Kasumi-1 (cell line): ENCODE results near the gene PPP2R3A.
"Not testable (repeated sequence)": the region's sequence is repeated elsewhere in the genome, so short reads cannot be mapped to it uniquely, and the experiment has no call there.

Source experiments
- DNase-seq, 2 experiments: peaks; one replicate each; lab custom pipeline; 2025; lab: John Stamatoyannopoulos, UW

Gene PPP2R3A

DNA sequence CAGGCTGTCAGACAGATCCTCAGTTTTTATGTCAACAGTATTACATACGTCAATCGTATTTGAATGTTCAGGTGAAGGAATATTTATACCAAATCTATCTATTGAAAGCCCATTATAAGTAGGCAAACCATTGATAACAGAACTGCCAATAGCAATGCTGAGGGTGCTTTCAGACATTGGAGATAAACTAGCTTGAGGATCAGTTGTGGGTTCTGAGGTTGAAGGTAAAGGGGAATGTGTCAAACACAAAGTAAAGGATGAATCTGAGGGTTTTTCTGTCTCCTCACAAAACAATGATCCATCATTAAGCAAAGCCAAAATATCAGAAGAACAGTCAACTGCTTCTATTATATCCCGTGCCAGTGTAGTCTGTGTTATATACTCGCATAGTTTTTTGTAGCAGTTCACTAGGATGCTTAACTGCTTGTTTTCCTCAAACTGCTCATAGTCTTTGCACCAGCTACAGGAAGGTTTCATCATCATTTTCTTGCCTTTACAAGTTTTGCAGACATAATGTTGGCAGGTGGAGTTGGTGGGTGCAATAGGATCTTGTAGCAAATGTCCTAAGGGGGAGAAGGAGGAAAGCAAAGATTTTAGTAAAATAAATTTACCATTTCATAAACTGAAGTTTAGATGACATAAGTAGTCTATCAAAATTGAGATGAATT, 186.8 kb downstream of the PPP2R3A start:
- DNase-seq, result no peak

DNA sequence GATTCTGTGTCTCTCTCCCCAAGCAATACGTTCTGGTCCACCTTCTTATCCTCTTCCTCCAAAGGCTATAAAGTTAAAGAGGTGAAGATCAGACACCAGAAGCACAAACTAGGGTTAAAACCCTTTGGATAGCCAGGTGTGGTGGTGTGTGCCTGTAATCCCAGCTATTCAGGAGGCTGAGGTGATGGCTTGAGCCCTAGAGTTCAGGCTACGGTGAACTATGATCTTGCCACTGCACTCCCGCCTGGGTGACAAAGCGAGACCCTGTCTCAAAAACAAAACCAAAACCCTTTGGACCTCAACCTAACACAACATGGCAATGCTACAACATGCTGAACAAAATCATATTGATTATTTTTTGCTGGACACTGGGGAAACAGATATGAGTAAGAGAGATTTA, 187.4 kb downstream of the PPP2R3A start:
- DNase-seq, result no peak

DNA sequence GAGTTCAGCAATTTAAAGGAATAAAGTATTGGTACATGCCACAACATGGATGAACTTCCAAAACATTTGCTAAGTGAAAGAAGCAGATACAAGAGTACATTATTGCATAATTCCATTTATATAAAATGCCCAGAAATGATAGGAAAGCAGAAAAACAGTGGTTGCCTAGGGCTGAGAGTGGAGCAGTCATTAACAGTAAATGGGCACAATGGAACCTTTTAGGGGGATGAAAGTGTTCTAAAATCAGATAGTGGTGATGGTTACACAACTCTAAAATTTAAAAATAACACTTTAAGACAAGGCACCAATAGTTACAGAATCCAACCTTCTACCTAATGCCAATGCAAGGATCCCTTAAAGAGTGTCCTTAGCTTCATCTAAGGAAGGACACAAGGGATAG, 196.0 kb downstream of the PPP2R3A start:
- DNase-seq, result no peak

DNA sequence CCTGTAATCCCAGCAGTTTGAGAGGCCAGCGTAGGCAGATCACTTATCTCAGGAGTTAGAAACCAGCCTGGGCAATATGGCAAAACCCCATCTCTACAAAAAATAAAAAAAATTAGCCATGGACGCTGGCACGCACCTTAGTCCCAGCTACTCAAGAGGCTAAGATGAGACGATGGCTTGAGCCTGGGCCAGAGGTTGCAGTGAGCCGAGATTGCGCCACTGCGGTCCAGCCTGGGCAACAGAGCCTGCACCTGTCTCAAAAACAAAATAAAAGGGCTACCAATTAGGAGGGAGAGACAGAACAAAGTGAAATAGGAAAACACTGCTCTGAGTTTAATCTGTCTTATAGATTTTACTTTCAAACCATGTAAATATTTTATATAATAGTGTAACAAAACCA, 196.8 kb downstream of the PPP2R3A start:
- DNase-seq, result no peak

DNA sequence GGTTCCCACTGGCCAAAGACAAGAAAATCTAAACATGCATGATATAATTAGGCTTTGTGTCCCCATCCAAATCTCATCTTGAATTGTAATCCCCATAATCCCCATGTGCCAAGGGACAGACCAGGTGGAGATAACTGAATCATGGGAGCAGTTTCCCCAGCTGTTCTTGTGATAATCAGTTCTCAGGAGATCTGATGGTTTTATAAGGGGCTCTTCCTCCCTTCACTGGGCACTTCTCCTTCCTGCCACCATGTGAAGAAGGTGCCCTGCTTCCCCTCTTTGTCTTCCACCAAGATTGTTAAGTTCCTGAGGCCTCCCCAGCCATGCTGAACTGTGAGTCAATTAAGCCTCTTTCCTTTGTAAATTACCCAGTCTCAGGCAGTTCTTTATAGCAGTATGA, 198.1 kb downstream of the PPP2R3A start:
- DNase-seq, result peak; percentile 29 to 36

DNA sequence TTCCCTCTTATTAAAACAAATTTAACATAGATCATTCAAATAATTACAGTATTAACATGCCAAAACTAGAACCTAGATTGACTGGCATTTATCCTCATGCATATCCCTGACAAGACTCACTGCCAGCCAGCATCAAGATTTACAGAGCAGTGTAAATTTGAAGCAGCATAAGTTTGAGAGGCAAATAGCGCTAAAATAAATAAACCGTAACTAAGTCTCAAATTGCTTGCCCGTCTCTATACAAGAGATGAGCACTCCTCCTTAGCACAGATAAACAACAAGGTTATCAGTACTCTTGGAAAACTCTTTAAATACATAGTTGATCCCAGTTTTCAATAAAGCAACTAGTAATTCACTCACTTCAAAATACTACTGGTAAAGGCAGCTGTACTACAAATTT, 201.0 kb downstream of the PPP2R3A start:
- no peak for DNase-seq

DNA sequence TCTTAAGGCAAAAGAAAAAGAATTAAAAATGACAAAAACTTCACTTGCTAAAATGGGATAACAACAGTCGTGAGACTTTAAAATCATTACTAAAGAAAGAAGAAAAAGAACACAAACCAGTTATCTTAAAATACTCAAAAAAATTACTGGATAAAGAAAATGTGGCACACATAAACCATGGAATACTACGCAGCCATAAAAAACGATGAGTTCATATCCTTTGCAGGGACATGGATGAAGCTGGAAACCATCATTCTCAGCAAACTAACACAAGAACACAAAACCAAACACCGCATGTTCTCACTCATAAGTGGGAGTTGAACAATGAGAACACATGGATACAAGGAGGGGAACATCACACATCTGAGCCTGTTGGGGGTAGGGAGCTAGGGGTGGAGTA, 202.7 kb downstream of the PPP2R3A start:
- not testable (repeated sequence) for DNase-seq

DNA sequence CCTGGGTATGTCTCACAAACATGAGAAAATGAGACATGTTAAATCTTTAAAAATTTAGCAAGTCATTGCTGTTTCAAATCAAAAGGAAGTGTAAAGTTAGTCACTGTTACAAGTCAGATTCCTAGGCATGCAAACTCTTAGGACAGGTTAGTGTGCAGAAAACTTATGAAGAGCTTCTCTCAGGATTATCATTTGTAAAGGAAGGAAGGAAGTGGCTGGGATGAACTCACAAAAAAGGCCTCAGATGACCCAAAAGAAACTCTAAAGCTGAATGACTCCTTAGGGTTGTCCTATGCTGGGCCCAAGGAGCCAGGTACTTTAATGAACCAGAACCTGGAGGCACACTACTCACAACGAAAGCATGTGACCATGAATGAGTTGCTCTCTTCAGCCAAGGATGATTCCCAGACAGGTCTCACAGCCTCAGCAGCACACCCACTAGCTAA, 205.6 kb downstream of the PPP2R3A start:
- DNase-seq, result no peak

DNA sequence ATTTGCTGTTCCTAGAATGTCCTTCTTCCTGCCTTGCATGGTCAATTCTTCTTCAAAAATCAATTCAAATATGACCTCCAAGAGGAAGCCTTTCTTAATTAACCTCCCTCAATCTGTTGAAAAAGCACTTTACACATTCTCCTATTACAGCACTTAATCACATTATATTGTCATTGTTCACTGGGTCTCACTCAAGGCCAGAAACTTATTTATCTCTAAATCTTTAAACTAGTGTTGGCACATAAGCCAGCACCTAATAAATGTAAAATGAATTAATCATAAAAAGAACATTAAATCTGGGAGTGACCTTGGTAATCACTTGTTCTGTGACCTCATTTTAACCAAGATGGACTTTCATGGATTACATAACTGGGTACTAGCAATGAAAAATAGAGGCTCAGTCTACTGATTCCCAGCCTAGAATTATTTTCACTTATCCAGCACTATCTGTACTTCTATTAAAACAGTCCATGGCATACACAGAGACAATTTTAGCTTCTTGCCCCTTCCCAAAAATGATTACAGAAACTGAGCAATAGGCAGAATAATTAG, 208.5 kb downstream of the PPP2R3A start:
- no peak for DNase-seq

DNA sequence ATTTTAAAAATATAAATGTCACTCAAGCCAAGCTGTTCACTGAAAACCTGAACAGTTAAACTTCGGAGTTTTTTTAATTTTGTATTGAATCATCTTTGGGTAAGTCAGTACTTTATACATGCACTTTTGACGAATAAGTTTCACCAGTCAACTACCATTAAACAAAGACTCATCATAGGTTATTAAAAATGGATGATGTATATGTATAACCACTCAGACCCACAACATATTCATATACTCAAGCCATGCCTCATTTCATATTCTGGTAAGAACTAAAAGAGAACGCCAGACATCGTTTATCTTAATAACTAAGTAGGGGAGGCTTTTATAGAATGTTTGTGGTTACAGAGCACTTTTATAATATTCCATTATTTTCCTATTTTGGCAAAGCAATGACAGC, 212.3 kb downstream of the PPP2R3A start:
- DNase-seq, result no peak

DNA sequence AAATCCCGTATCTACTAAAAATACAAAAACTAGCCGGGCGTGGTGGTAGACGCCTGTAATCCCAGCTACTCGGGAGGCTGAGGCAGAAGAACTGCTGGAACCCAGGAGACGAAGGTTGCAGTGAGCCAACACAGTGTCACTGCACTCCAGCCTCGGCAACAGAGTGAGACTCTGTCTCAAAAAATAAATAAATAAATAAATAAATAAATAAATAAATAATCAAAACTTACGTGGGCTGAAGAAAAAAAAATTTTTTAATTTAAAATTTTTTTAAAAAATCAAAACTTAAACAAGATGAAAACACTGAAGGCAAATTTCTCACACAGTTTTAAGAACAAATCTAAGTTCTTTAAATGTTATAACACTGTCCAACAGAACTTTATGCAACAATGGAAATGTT, 216.2 kb downstream of the PPP2R3A start:
- no peak for DNase-seq

DNA sequence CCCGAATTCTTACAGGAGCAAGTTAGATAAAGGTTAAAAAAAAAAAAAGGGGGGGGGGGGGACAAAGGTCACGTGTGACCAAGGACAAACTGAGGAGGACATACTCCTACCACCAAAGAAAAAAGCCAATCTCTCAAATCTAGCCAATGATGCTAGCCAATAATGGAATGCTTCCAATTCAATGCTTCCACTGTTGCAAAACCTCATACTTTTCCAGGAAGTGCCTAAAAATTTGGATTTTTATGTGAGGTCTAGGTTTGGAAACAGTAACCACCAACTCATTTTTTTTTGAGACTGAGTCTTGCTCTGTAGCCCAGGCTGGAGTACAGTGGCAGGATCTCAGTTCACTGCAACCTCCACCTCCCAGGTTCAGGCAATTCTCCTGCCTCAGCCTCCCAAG, 219.2 kb downstream of the PPP2R3A start:
- DNase-seq, result no peak

DNA sequence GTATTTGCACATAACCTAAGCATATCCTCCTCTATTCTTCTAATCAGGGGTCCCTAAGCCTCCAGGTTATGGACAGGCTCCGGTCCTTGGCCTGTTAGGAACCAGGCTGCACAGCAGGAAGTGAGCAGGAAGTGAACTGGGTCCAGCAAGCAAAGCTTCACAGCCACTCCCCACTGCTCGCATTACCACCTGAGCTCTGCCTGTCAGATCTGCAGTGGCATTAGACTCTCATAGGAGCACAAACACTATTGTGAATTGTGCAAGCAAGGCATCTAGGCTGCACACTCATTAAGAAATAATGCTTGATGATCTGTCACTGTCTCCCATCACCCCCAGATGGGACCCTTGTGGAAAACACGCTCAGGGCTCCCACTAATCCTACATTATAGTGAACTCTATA, 220.8 kb downstream of the PPP2R3A start:
- DNase-seq, result no peak

DNA sequence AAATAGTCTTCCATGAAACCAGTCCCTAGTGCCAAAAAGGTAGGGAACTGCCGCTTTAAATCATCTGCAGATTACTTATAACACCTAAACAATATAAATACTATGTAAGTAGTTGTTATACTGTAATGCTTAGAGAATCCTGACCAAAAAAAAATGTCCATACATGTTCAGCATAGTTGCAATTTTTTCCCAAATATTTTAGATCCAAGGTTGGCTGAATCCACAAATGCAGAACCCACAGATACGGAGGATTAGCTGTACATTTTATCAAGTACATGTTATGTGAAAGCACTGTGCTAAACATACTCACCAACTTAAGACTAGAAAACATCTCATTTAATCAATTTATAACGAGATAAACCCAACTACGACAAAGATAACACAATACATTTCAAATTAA, 221.3 kb downstream of the PPP2R3A start:
- no peak for DNase-seq

DNA sequence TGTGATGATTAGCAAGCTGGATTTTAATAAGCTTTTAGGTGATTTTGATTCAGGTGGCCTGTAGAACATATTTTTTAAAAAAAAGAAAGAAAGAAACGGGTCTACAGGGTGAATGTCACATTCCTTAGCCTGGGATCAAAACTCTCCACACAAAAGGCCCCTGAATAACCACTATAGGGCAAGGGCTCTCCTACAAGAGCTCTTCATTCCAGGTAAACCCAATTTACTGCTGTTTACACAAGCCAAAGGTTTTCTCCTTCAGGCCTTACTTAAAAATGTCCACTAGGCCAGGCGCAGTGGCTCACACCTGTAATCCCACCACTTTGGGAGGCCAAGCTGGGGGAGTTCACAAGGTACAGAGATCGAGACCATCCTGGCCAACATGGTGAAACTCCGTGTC, 222.3 kb downstream of the PPP2R3A start:
- no peak for DNase-seq

DNA sequence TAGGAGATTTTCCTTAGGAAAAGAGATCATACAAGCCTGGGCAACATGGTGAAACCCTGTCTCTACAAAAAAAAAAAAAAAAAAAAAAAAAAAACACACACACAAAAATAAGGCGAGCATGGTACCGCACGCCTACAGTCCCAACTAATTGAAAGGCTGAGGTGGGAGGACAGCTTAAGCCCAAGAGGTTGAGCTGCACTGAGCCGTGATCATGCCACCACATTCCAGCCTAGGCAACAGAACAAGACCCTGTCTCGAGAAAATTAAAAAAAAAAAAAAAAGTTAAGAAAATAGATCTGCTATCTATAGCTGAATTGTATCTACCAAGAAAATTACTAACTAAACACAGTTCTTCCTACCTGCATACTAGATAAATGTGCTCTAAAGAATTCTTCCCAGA, 223.5 kb downstream of the PPP2R3A start:
- DNase-seq, result no peak

DNA sequence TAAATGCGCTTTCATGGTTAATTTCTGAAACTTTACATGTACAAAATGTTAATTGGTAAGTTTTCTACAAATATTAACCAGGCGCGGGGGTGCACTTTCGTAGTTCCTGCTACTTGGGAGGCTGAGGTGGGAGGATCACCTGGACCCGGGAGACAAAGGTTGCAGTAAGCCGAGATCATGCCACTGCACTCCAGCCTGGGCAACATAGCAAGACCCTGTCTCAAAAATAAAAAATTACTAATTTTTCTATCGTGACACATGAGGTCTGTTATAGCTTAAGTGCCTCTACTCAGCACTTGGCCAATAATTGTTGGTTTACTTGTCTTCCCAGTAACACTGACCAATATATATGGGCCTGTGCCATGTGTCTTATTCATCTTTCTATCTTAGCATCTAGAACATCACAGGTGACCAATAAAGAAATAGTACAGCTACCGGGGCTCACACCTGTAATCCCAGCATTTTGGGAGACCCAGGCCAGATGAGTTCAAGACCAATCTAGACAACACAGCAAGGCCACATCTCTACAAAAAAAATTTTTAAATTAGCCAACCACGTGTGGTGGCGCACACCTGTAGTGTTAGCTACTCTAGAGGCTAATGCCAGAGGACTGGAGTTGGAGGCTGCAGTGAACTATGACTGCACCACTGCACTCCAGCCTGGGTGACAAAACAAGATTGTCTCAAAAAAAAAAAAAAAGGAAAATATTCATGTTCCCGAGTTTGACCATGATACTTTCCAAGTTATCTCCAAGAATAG, 224.5 kb downstream of the PPP2R3A start:
- no peak for DNase-seq

DNA sequence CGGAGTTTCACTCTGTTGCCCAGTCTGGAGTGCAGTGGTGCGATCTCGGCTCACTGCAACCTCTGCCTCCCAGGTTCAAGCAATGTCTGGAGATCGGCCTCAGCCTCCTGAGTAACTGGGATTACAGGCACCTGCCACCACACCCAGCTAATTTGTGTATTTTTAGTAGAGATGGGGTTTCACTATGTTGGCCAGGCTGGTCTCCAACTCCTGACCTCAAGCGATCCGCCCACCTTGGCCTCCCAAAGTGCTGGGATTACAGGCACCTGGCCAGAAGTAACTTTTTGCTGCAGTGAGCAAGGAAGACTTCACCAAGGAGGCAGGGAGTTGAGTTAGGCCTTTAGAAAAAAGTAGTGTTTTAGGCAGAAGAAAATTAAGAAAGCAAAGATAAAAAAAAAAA, 226.7 kb downstream of the PPP2R3A start:
- DNase-seq, result not testable (repeated sequence)

DNA sequence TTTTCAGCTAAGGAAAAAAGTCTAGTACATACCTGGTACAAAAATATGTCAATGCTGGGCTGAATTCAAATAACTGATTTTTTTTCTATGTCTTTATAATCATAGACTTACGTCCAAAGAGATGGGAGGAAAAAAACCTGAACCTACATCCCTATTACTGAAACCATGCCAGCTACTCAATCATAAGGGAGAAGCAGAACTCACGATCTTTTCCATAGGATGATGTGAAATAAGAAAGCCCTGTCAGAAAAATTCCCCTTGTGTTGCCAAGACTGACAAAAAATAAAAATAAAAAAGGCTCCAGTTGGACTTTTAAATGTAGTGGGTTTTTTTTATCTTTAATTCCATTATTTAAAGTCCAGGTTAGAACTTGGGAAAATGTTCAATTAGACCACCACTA, 227.3 kb downstream of the PPP2R3A start:
- no peak for DNase-seq

DNA sequence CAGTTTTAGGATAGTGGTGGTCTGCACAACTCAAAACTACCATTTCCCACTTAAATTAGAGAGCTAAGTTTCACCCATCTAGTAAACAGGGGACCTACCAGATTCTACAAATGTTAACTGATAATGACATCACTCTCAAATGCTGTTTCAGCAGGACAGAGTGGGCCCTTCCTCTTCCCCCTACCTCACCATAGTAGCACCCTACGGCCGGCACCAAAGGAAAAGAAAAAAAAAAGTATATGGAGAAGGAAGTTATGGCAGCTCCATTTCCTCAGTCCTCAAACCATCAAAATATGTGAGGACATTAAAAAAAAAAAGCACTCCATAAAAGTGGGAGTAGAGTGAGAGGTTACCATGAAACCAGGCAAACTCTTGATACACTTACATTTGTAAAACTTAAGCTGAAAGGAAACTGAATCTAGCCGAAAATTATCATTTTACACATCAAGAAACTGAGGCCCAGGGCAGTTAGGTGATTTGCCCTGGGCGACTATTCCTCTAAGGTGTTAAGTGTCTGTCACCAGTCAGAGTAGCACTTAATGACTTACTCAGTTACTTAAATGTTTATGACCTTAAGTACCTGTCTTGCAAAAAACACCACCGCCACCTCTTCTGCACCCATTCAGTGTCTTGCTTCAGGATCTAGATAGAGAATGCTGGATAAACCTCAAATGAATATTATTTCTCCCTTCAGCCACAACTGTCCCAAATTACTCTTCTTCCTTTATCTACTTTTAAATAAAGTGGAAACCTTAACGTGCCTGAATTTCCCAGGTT, 227.9 kb downstream of the PPP2R3A start:
- DNase-seq, result peak in 1 of 2 experiments; percentile 44

DNA sequence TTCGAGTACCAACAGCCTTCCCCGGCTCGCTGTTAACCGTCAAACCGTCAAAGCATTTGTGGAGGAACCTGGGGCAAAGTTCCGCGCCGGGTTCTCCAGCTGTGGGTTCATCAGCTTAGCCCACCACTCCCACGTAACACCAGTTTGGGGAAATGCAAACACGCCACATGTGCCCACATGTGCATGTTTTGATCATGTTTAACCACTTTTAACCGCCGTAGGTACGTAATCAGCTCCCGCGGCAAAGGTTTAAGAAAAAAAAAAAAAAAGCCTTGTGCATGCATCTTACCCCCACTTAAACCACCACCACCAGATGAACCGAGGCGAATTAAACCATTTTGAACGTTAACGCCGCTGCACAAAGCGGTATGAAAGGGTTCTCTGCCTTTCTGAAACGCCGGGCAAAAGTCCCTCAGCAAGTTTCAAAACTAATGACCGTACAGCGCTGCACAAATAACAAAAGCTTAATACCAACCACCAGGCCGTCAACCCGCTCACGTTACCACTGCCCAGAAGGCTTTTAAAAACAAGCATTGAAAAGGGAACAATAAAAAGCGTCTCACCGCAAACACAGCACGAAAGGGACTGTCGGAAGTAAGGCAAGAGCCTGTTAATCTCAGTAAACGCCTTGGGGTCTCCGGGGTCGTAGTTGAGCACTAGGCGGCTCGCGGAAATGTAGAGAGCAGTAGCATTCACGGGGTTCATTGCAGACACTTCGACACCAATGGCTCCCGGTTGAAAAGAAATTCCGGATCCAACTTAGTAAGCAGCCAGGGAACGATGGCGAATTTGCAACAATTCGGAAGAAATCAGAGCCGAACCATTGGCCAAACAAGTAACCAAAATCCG, 229.1 kb downstream of the PPP2R3A start:
- peak; percentile 42 to 47 for DNase-seq
